HepG2 (cell line): ENCODE measurements around the gene SAMD4A. TPM values are rescaled to one million over a fixed set of nuclear protein-coding genes. Genes with fewer than 3 reads are reported as not detected.
A peak's percentile ranks its signal among the peaks of the same experiment; 100 is the strongest.

ENCODE experiments used
- BHLHE40 ChIP-seq: IDR thresholded peaks from 2 replicates; pipeline ENCODE4 v1.6.1; 2011; ENCODE audit warnings: low read length, improper control_type of control experiment
- DBP ChIP-seq: sonication (generic); formaldehyde crosslinking; IDR thresholded peaks from 2 replicates; pipeline ENCODE4 v1.4.0; 2020; ENCODE audit warnings: missing genetic modification reagents; ENCODE audit errors: not compliant biosample characterization
- HMGXB3 ChIP-seq: sonication (generic); formaldehyde crosslinking; IDR thresholded peaks from 2 replicates; pipeline ENCODE4 v1.4.0; 2020; ENCODE audit warnings: missing genetic modification reagents, borderline replicate concordance
- HNRNPUL1 ChIP-seq: fragments of 200-400 bp; formaldehyde crosslinking; IDR thresholded peaks from 2 replicates; pipeline ENCODE4 v1.6.1; 2017; ENCODE audit warnings: low read depth, mild to moderate bottlenecking, low read length, moderate library complexity
- HOXA5 ChIP-seq: sonication (generic); formaldehyde crosslinking; IDR thresholded peaks from 2 replicates; pipeline ENCODE4 v1.4.0; 2020; ENCODE audit warnings: missing genetic modification reagents
- KDM2A ChIP-seq: sonication (generic); formaldehyde crosslinking; IDR thresholded peaks from 2 replicates; pipeline ENCODE4 v1.4.0; 2020; ENCODE audit warnings: low read depth, missing genetic modification reagents, borderline replicate concordance
- NKX3-1 ChIP-seq: sonication (generic); formaldehyde crosslinking; IDR thresholded peaks from 2 replicates; pipeline ENCODE4 v1.5.0; 2020; ENCODE audit warnings: missing genetic modification reagents
- NR2C2 ChIP-seq: sonication (generic); formaldehyde crosslinking; IDR thresholded peaks from 2 replicates; pipeline ENCODE4 v1.4.0; 2020; ENCODE audit warnings: missing genetic modification reagents, mild to moderate bottlenecking, moderate library complexity, borderline replicate concordance
- PATZ1 ChIP-seq: sonication (generic); formaldehyde crosslinking; IDR thresholded peaks from 2 replicates; pipeline ENCODE4 v1.4.0; 2020; ENCODE audit warnings: missing genetic modification reagents
- SALL1 ChIP-seq: sonication (generic); formaldehyde crosslinking; IDR thresholded peaks from 2 replicates; pipeline ENCODE4 v1.8.0; 2022; ENCODE audit warnings: mild to moderate bottlenecking, missing genetic modification reagents
- TARDBP ChIP-seq: sonication (generic); formaldehyde crosslinking; IDR thresholded peaks from 2 replicates; pipeline ENCODE4 v1.8.0; 2022; ENCODE audit warnings: mild to moderate bottlenecking, missing genetic modification reagents
- ZBED4 ChIP-seq: sonication (generic); formaldehyde crosslinking; IDR thresholded peaks from 2 replicates; pipeline ENCODE4 v1.4.0; 2020; ENCODE audit warnings: missing genetic modification reagents, borderline replicate concordance
- ZFP1 ChIP-seq: IDR thresholded peaks from 2 replicates; pipeline ENCODE4 v1.6.1; 2016
- ZNF280B ChIP-seq: sonication (generic); formaldehyde crosslinking; IDR thresholded peaks from 2 replicates; pipeline ENCODE4 v1.5.0; 2020; ENCODE audit warnings: missing genetic modification reagents, mild to moderate bottlenecking, borderline replicate concordance
- ZNF557 ChIP-seq: sonication (generic); formaldehyde crosslinking; IDR thresholded peaks from 2 replicates; pipeline ENCODE4 v1.4.0; 2020; ENCODE audit warnings: missing genetic modification reagents
- ZNF766 ChIP-seq: sonication (generic); formaldehyde crosslinking; IDR thresholded peaks from 2 replicates; pipeline ENCODE4 v1.5.0; 2020; ENCODE audit warnings: missing genetic modification reagents, borderline replicate concordance
- polyA plus RNA-seq, 8 experiments: library from polyadenylated mRNA; depleted of rRNA in 3 of 8; stranded (reverse) in 7 of 8; unstranded in 1 of 8; fragments of >200 nt; fragmentation: Illumina TruSeq in 4 of 8; extraction: Trizol in 4 of 8; gene quantifications; 2 replicates each; pipeline versions ENCODE4 v1.2.1 to v1.2.3, GENCODE V29; 2011 to 2016; ENCODE audit warnings: low read depth in 4 of 8, missing spikeins in 1 of 8, mixed read lengths in 1 of 8; ENCODE audit not compliant: insufficient read depth in 1 of 8
- total RNA-seq, 5 experiments: library from RNA; depleted of rRNA; stranded (reverse); fragments of >200 nt; fragmentation: Illumina TruSeq; extraction: Trizol; gene quantifications; 2 replicates each; pipeline ENCODE4 v1.2.3, GENCODE V29; 2016; ENCODE audit warnings: low read depth in 1 of 5

SAMD4A gene
- total and polyA plus RNA-seq, 2 of the 13 experiments (the other 11 are each of a cell fraction or from before 2014, with no cell fraction given) = 11.8 to 13.0 TPM

- TF ChIP-seq KDM2A (CRISPR knock-in tag) (peak; percentile 61; the same call in 1 of the 2 replicates), BHLHE40 (no peak), PATZ1 (CRISPR knock-in tag) (no peak; the same call in 1 of the 2 replicates), ZBED4 (CRISPR knock-in tag) (no peak), DBP (CRISPR knock-in tag) (no peak), HMGXB3 (no peak), NKX3-1 (CRISPR knock-in tag) (no peak), TARDBP (CRISPR knock-in tag) (no peak), HNRNPUL1 (no peak), NR2C2 (CRISPR knock-in tag) (no peak), ZNF557 (no peak), SALL1 (peak; percentile 63), ZFP1 (CRISPR knock-in tag) (no peak), ZNF280B (CRISPR knock-in tag) (no peak), HOXA5 (CRISPR knock-in tag) (no peak), ZNF766 (no peak)
Measured at GRCh38 chr14:54691525-54692283, 124.8 kb downstream of the SAMD4A start (continued).
